KG1 (cell line): ENCODE measurements around the gene FOXO3.

Source experiments
- DNase-seq: peaks from one replicate; lab custom pipeline; 2025; lab: John Stamatoyannopoulos, UW

The FOXO3 gene

GRCh38 chr6:108576709-108577108 is 16.0 kb downstream of the FOXO3 start:
- DNase-seq = no peak

- no peak for DNase-seq
Observed at GRCh38 chr6:108578166-108578565, 17.4 kb downstream of the FOXO3 start.

- DNase-seq = no peak
Observed at GRCh38 chr6:108578595-108579327, 18.0 kb downstream of the FOXO3 start.

GRCh38 chr6:108579328-108579721 is 18.6 kb downstream of the FOXO3 start:
- no peak for DNase-seq

- DNase-seq = no peak
Observed at GRCh38 chr6:108580646-108581045, 19.9 kb downstream of the FOXO3 start.

- no peak for DNase-seq
Observed at GRCh38 chr6:108581237-108581931, 20.7 kb downstream of the FOXO3 start.

- DNase-seq = no peak
Observed at GRCh38 chr6:108581932-108582475, 21.3 kb downstream of the FOXO3 start.

- no peak for DNase-seq
Observed at GRCh38 chr6:108582618-108583017, 21.9 kb downstream of the FOXO3 start.

- DNase-seq = no peak
Observed at GRCh38 chr6:108584323-108584722, 23.6 kb downstream of the FOXO3 start.

GRCh38 chr6:108585359-108585758 is 24.6 kb downstream of the FOXO3 start:
- DNase-seq = no peak

- DNase-seq = no peak
Observed at GRCh38 chr6:108585921-108586536, 25.3 kb downstream of the FOXO3 start.

- DNase-seq = no peak
Observed at GRCh38 chr6:108587258-108588059, 26.7 kb downstream of the FOXO3 start.

- no peak for DNase-seq
Observed at GRCh38 chr6:108588586-108588985, 27.9 kb downstream of the FOXO3 start.

GRCh38 chr6:108589244-108589791 is 28.6 kb downstream of the FOXO3 start:
- DNase-seq = no peak

GRCh38 chr6:108591040-108591816 is 30.5 kb downstream of the FOXO3 start:
- no peak for DNase-seq

- DNase-seq = no peak
Observed at GRCh38 chr6:108592371-108593337, 31.9 kb downstream of the FOXO3 start.

GRCh38 chr6:108594151-108594550 is 33.4 kb downstream of the FOXO3 start:
- DNase-seq = no peak

GRCh38 chr6:108594640-108595039 is 33.9 kb downstream of the FOXO3 start:
- no peak for DNase-seq

GRCh38 chr6:108596956-108597355 is 36.2 kb downstream of the FOXO3 start:
- no peak for DNase-seq
